Astrocyte of the spinal cord (primary cell): ENCODE data around the gene PGM1.
A peak's percentile ranks its signal among the peaks of the same experiment; 100 is the strongest.

ENCODE experiments used
- DNase-seq: peaks from one replicate; pipeline ENCODE4 v3.0.0; 2011; ENCODE audit warnings: low read depth, low spot score
- H3K4me3 ChIP-seq: 2 replicates; pipeline ENCODE4 v1.5.1; 2011; ENCODE audit warnings: low read depth, mild to moderate bottlenecking, low read length, moderate library complexity
- in situ Hi-C: cut with HindIII; loops from 2 replicates; pipeline ENCODE4 v1.10.0; 2017; ENCODE audit warnings: low sequenced_read_pairs
- TF ChIP-seq, protein P1 (sequence below): IDR thresholded peaks from 2 replicates; pipeline ENCODE4 v1.5.1; 2012; ENCODE audit warnings: low read depth, mild to moderate bottlenecking, low read length, inconsistent platforms

PGM1 gene

DNA sequence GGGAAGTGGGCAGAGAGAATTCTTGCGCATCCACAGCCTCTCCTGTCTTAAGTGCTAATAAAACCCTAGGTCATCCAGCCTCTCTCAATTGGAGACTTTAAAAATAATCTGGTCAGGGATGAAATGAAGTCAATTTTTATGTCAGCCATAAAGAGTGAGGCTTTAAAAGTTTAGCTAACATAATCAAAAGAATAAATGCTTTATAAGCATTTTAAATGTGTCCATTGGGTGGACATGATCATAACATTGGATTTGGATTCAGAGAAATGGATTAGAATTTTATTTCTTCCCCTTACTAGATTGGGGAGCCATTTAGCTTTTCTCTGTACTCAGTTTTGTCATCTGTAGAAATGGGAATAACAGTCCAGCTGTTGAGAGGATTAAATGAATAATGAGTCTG lies 55.5 kb downstream of the PGM1 start:
- in situ Hi-C loops = no loop called here
- no peak overlapping the region for H3K4me3 ChIP-seq
- DNase-seq = no peak
- TF ChIP-seq, protein P1, sequence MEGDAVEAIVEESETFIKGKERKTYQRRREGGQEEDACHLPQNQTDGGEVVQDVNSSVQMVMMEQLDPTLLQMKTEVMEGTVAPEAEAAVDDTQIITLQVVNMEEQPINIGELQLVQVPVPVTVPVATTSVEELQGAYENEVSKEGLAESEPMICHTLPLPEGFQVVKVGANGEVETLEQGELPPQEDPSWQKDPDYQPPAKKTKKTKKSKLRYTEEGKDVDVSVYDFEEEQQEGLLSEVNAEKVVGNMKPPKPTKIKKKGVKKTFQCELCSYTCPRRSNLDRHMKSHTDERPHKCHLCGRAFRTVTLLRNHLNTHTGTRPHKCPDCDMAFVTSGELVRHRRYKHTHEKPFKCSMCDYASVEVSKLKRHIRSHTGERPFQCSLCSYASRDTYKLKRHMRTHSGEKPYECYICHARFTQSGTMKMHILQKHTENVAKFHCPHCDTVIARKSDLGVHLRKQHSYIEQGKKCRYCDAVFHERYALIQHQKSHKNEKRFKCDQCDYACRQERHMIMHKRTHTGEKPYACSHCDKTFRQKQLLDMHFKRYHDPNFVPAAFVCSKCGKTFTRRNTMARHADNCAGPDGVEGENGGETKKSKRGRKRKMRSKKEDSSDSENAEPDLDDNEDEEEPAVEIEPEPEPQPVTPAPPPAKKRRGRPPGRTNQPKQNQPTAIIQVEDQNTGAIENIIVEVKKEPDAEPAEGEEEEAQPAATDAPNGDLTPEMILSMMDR = no peak

- peak; percentile 70 for DNase-seq
- in situ Hi-C loops = no loop called here
- TF ChIP-seq, protein P1 = no peak
- H3K4me3 ChIP-seq = no peak overlapping the region
These were observed 58.0 kb downstream of the PGM1 start for GRCh38 chr1:63651161-63651701.

- DNase-seq = no peak
- no peak overlapping the region for H3K4me3 ChIP-seq
- TF ChIP-seq, protein P1 = no peak
- in situ Hi-C loops = no loop called here
These were observed 60.8 kb downstream of the PGM1 start for GRCh38 chr1:63653976-63654375.

GRCh38 chr1:63659448-63659847 lies 66.2 kb downstream of the PGM1 start:
- H3K4me3 ChIP-seq = no peak overlapping the region
- in situ Hi-C loops = no loop called here
- TF ChIP-seq, protein P1 = no peak
- no peak for DNase-seq

DNA sequence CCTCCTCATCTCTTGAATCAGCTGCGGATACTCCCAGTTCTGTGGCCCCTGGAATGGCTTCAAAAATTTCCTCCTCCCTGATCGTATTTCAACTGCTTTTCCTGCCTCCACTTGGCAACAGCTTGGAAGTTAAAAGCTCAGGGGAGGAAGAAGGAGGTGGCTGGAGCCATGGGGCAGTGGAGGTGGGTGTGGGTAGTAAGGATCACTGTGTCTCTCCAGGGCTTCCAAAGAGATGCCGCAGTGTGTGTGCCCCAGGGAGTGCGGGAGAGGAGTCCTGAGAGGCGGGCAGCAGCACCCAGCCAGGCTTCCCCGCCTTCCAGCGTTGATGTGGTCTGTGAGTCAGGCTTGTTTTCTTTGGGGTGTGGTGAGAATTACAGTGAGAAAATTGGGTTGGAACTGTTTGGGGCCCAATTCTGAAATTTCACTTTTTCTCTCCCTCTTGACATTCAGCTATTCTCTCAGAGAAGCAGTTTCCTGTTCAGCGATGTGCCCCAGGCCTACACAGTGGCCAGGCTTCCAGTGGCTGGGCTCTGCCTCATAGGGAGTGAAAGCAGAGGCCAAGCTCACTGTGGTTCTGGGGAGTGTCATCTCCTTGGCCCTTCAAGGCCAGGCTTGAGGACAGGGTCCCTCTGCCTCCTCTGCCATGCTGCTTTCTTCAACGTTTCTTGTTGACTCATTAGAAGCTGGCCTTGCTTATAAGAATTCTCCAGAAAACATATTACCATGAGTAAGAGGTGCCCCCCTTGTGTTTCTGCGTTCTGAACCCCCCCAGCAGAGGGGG lies 69.0 kb downstream of the PGM1 start:
- peak; percentile 88 for DNase-seq
- TF ChIP-seq, protein P1 = no peak
- in situ Hi-C loops = no loop called here
- no peak overlapping the region for H3K4me3 ChIP-seq

DNA sequence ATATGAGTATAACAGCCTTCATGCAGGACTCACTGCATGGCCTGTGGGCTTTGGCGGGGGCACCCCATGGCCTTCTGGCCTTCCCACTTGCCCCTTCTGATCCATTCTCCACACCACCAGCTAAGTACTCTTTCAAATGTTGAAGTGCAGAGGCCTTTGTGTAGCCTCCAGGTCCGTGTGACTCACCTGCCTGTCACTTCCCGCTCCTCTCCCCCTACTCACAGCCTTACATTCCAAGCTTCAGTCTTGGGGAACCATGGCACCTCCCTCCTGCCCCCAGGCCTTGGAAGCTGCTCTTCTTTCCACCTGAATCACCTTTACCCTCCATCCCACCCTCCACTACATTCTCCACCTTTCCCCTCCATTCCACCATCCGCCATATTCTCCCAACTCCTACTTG lies 69.6 kb downstream of the PGM1 start:
- TF ChIP-seq, protein P1 = no peak
- DNase-seq = peak; percentile 73
- H3K4me3 ChIP-seq = no peak overlapping the region
- in situ Hi-C loops = no loop called here
